Common myeloid progenitor, CD34-positive (primary cell): ENCODE results near the gene PTPRT.

Experiments used
- CTCF ChIA-PET: fragments of 350-600 bp; sonication (Branson Sonifier 250); formaldehyde crosslinking; loops from one replicate; lab custom pipeline; 2021; ENCODE audit warnings: antibody characterized with exemption; lab: Charles Lee
- POLR2A ChIA-PET: fragments of 350-600 bp; sonication (Branson Sonifier 250); formaldehyde crosslinking; loops from one replicate; lab custom pipeline; 2021; ENCODE audit warnings: antibody characterized with exemption; lab: Charles Lee
- DNase-seq, 3 donors: peaks; one replicate each; pipeline versions ENCODE4 v3.0.0 to v3.0.0-alpha.2; 2013
- H3K27ac ChIP-seq, 2 experiments: 1 replicate in 1 of 2; 2 replicates in 1 of 2; pipeline ENCODE4 v1.7.0; 2013; ENCODE audit warnings: inconsistent platforms in 2 of 2, low read length in 2 of 2, mild to moderate bottlenecking in 2 of 2, low read depth in 1 of 2, moderate library complexity in 1 of 2; ENCODE audit not compliant: severe bottlenecking in 2 of 2, insufficient read depth in 1 of 2, poor library complexity in 1 of 2
- H3K27me3 ChIP-seq, 5 experiments: replicated peaks in 2 of 5; 1 replicate in 3 of 5; 2 replicates in 2 of 5; pipeline versions ENCODE4 v1.6.1 to v1.7.0; 2013; ENCODE audit warnings: low read length in 4 of 5, mild to moderate bottlenecking in 2 of 5, moderate library complexity in 2 of 5, inconsistent platforms in 1 of 5; ENCODE audit not compliant: insufficient read depth in 5 of 5, control insufficient read depth in 4 of 5
- H3K36me3 ChIP-seq, 4 experiments: 1 replicate in 2 of 4; 2 replicates in 2 of 4; pipeline versions ENCODE4 v1.6.1 to v1.7.0; 2013; ENCODE audit warnings: low read length in 3 of 4, control low read depth in 1 of 4, mild to moderate bottlenecking in 1 of 4; ENCODE audit not compliant: control insufficient read depth in 4 of 4, insufficient read depth in 4 of 4
- H3K4me1 ChIP-seq, 4 experiments: 1 replicate in 3 of 4; 2 replicates in 1 of 4; pipeline versions ENCODE4 v1.6.1 to v1.7.1; 2013; ENCODE audit warnings: low read length in 3 of 4, mild to moderate bottlenecking in 3 of 4, control low read depth in 1 of 4, inconsistent platforms in 1 of 4, moderate library complexity in 1 of 4; ENCODE audit not compliant: control insufficient read depth in 4 of 4, insufficient read depth in 4 of 4; ENCODE audit errors: control extremely low read depth in 1 of 4
- H3K4me3 ChIP-seq, 7 experiments: 1 replicate in 4 of 7; 2 replicates in 3 of 7; pipeline versions ENCODE4 v1.5.1 to v1.7.0; 2013; ENCODE audit warnings: mild to moderate bottlenecking in 7 of 7, low read length in 6 of 7, moderate library complexity in 6 of 7, inconsistent platforms in 2 of 7, low read depth in 2 of 7, control low read depth in 1 of 7; ENCODE audit not compliant: insufficient read depth in 4 of 7, control insufficient read depth in 1 of 7; ENCODE audit errors: extremely low read depth in 1 of 7
- H3K9me3 ChIP-seq, 5 experiments: 1 replicate in 4 of 5; 2 replicates in 1 of 5; pipeline versions ENCODE4 v1.6.1 to v1.7.1; 2013; ENCODE audit warnings: low read length in 4 of 5, mild to moderate bottlenecking in 2 of 5, inconsistent platforms in 1 of 5, low read depth in 1 of 5, moderate library complexity in 1 of 5; ENCODE audit not compliant: control insufficient read depth in 4 of 5, insufficient read depth in 2 of 5; ENCODE audit errors: control extremely low read depth in 1 of 5
- WGBS: methylation state at CpG from one replicate; pipeline ENCODE4 v1.1.5; 2013; ENCODE audit not compliant: insufficient coverage; 5-methylcytosine and 5-hydroxymethylcytosine counted together

Gene PTPRT

GRCh38 chr20:42360621-42361020 is 829.1 kb downstream of the PTPRT start:
- ChIA-PET POLR2A (no interaction called here), CTCF (no interaction called here)
- H3K27me3 ChIP-seq = no peaks in the 10 kb centered on the region
- H3K4me3 ChIP-seq = no peak overlapping the region
- H3K9me3 ChIP-seq = no peaks in the 10 kb centered on the region
- DNase-seq = no peak
- no peak overlapping the region for H3K27ac ChIP-seq
- H3K4me1 ChIP-seq = no peaks in the 10 kb centered on the region
- H3K36me3 ChIP-seq = no peaks in the 10 kb centered on the region
- no CpG with 5 or more reads among the region's 1 CpG for WGBS

GRCh38 chr20:42359617-42360016 is 830.1 kb downstream of the PTPRT start:
- DNase-seq = no peak
- POLR2A ChIA-PET = no interaction called here
- WGBS = 89% methylated on average over 9 of the region's 10 CpGs
- no peaks in the 10 kb centered on the region for H3K9me3 ChIP-seq
- no peaks in the 10 kb centered on the region for H3K36me3 ChIP-seq
- CTCF ChIA-PET = no interaction called here
- peaks cover 0 to 2% (median 0%) of the 10 kb centered on the region in 4 experiments for H3K4me1 ChIP-seq
- H3K27me3 ChIP-seq = no peaks in the 10 kb centered on the region
- no peak overlapping the region for H3K4me3 ChIP-seq
- H3K27ac ChIP-seq = no peak overlapping the region

DNA sequence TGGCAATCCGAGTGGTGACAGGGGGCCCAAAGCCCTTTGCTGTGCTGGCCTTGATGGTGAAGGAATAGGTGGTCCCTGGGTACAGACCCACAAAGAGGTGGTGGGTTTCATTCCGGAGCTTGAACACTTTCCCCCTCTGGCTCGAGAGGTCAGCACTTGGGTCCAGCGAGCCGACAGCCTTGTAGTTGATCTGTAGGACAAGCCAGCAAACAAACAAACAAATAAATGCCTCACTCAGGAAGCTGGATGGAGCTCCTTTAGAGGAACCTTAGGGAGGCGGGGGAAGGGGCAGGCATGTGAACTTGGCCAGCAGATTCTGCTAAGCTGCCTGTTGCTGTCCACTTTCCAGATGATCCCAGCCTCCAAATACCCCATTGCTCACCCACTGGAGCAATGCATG is 837.6 kb downstream of the PTPRT start:
- Histone ChIP-seq H3K9me3 (no peaks in the 10 kb centered on the region), H3K27me3 (no peaks in the 10 kb centered on the region), H3K4me1 (peaks cover 0 to 3% (median 0%) of the 10 kb centered on the region in 4 experiments), H3K36me3 (no peaks in the 10 kb centered on the region), H3K27ac (no peak overlapping the region), H3K4me3 (no peak overlapping the region)
- DNase-seq = no peak
- POLR2A ChIA-PET = no interaction called here
- no CpG with 5 or more reads among the region's 6 CpGs for WGBS
- CTCF ChIA-PET = no interaction called here

DNA sequence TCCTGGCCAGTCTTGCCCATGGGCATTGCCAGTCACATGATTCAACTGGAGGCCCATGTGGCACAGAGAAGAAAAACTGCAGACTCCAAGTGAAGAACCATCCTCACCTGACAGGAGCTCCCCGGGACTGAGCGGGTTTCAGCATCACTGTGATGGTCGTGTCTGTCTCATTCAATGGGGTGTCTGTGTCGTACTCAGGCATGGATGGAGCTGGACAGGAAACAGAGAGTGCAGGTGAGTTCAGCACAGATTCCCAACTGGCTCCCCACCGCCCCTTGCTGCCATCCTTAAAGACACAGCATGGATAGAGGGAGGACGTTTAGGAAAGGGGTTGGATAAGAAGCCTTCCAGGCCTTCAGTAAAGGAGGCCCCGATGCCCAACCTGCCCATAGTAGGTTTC is 839.2 kb downstream of the PTPRT start:
- CTCF ChIA-PET = no interaction called here
- no peaks in the 10 kb centered on the region for H3K36me3 ChIP-seq
- 100% methylated on average over 5 of the region's 7 CpGs for WGBS
- H3K4me1 ChIP-seq = peaks cover 0 to 3% (median 0%) of the 10 kb centered on the region in 4 experiments
- POLR2A ChIA-PET = no interaction called here
- H3K27me3 ChIP-seq = no peaks in the 10 kb centered on the region
- H3K9me3 ChIP-seq = no peaks in the 10 kb centered on the region
- H3K4me3 ChIP-seq = no peak overlapping the region
- no peak for DNase-seq
- no peak overlapping the region for H3K27ac ChIP-seq

GRCh38 chr20:42346189-42347170 is 843.2 kb downstream of the PTPRT start:
- ChIA-PET CTCF (no interaction called here), POLR2A (no interaction called here)
- no peak overlapping the region for H3K27ac ChIP-seq
- no peaks in the 10 kb centered on the region for H3K9me3 ChIP-seq
- no peaks in the 10 kb centered on the region for H3K4me1 ChIP-seq
- H3K27me3 ChIP-seq = no peaks in the 10 kb centered on the region
- no peak overlapping the region for H3K4me3 ChIP-seq
- 97% methylated on average over 8 of the region's 10 CpGs for WGBS
- H3K36me3 ChIP-seq = no peaks in the 10 kb centered on the region
- no peak for DNase-seq

- Histone ChIP-seq H3K9me3 (no peaks in the 10 kb centered on the region), H3K27me3 (no peaks in the 10 kb centered on the region), H3K4me1 (no peaks in the 10 kb centered on the region), H3K36me3 (no peaks in the 10 kb centered on the region), H3K27ac (no peak overlapping the region), H3K4me3 (no peak overlapping the region)
- DNase-seq = no peak
- no CpG with 5 or more reads among the region's 2 CpGs for WGBS
- POLR2A ChIA-PET = no interaction called here
- CTCF ChIA-PET = no interaction called here
Observed at GRCh38 chr20:42341654-42342053, 848.1 kb downstream of the PTPRT start.

DNA sequence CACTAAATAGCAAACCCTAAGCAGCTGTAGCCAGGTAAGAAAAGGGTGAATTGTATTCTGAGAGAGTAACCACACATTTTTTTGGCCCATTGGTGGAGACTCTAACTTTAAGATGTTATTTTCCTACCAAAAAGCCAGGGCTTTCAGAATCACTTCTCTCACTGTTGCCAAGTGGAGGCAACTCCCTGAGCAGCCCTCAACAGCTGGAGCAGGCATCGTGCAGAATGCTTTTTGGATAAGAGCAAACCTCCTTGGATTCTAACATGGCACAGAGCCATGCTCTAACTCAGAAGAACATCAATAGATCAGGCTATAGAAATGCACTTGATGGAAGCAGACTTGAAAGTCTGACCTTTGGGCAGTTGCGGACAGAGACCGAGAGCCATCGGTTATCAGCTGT is 849.3 kb downstream of the PTPRT start:
- ChIA-PET POLR2A (no interaction called here), CTCF (no interaction called here)
- no peak for DNase-seq
- WGBS = 95% methylated on average over 3 of the region's 4 CpGs
- no peak overlapping the region for H3K4me3 ChIP-seq
- H3K4me1 ChIP-seq = no peaks in the 10 kb centered on the region
- H3K9me3 ChIP-seq = peaks cover 0 to under 1% (median 0%) of the 10 kb centered on the region in 5 experiments
- H3K27me3 ChIP-seq = no peaks in the 10 kb centered on the region
- H3K36me3 ChIP-seq = no peaks in the 10 kb centered on the region
- no peak overlapping the region for H3K27ac ChIP-seq
